ENCODE measurements around the gene SPIB.
A peak's percentile ranks its signal among the peaks of the same experiment; 100 is the strongest.

SPIB gene

GRCh38 chr19:50418176-50419021 is at the start of gene SPIB:
Gene SPIB, plus strand, starts transcription at chr19:50418938. Its CDS starts 25 bp downstream, at chr19:50418963.
- H3K27me3 ChIP-seq (ENCODE audit: insufficient read depth, low read length) = 0 out of 2 replicates have a peak, but pooled peaks cover 6% of the 10 kb centered on the region
- H3K27ac ChIP-seq (ENCODE audit: low read depth, low read length) = no peak within 1 kb of the TSS
- H3K36me3 ChIP-seq (ENCODE audit: insufficient read depth, low read length) = peaks cover 4% of the 10 kb centered on the region; the same call in 1 of the 2 replicates
- H3K4me1 ChIP-seq (ENCODE audit: control insufficient read depth, insufficient read depth, low read length, unreplicated experiment) = no peaks in the 10 kb centered on the region
- H3K79me2 ChIP-seq (ENCODE audit: control insufficient read depth, insufficient read depth, low read length, unreplicated experiment) = no peaks in the 10 kb centered on the region
- H2AFZ ChIP-seq (ENCODE audit: low read length, unreplicated experiment) = no peak within 1 kb of the TSS
- H3K4me3 ChIP-seq (ENCODE audit: low read depth, low read length) = no peak within 1 kb of the TSS

- Histone ChIP-seq H3K4me3 (ENCODE audit: low read depth, low read length) (no peak overlapping the region), H3K27ac (ENCODE audit: low read depth, low read length) (no peak overlapping the region), H2AFZ (ENCODE audit: low read length, unreplicated experiment) (no peak overlapping the region), H3K36me3 (ENCODE audit: insufficient read depth, low read length) (no peaks in the 10 kb centered on the region), H3K4me1 (ENCODE audit: control insufficient read depth, insufficient read depth, low read length, unreplicated experiment) (no peaks in the 10 kb centered on the region), H3K27me3 (ENCODE audit: insufficient read depth, low read length) (no peaks in the 10 kb centered on the region), H3K79me2 (ENCODE audit: control insufficient read depth, insufficient read depth, low read length, unreplicated experiment) (no peaks in the 10 kb centered on the region)
Observed at GRCh38 chr19:50371914-50372475, 46.7 kb upstream of the SPIB start.

GRCh38 chr19:50376166-50377050 is 42.3 kb upstream of the SPIB start, which contains the start of gene NR1H2:
Gene NR1H2, plus strand, starts transcription at chr19:50376457. Its CDS starts 1,149 bp downstream, at chr19:50377606.
- H3K27me3 ChIP-seq (ENCODE audit: insufficient read depth, low read length) = no peaks in the 10 kb centered on the region
- H3K79me2 ChIP-seq (ENCODE audit: control insufficient read depth, insufficient read depth, low read length, unreplicated experiment) = peaks cover 3% of the 10 kb centered on the region
- peak within 1 kb of the TSS; percentile 59 for H2AFZ ChIP-seq (ENCODE audit: low read length, unreplicated experiment)
- peak within 1 kb of the TSS; percentile 91 for H3K4me3 ChIP-seq (ENCODE audit: low read depth, low read length)
- H3K36me3 ChIP-seq (ENCODE audit: insufficient read depth, low read length) = no peaks in the 10 kb centered on the region
- H3K4me1 ChIP-seq (ENCODE audit: control insufficient read depth, insufficient read depth, low read length, unreplicated experiment) = no peaks in the 10 kb centered on the region
- peak within 1 kb of the TSS; percentile 97 for H3K27ac ChIP-seq (ENCODE audit: low read depth, low read length)

GRCh38 chr19:50377051-50377461 is 41.7 kb upstream of the SPIB start:
- H2AFZ ChIP-seq (ENCODE audit: low read length, unreplicated experiment) = no peak overlapping the region

GRCh38 chr19:50377517-50377916 is 41.2 kb upstream of the SPIB start:
- Histone ChIP-seq H3K4me1 (ENCODE audit: control insufficient read depth, insufficient read depth, low read length, unreplicated experiment) (no peaks in the 10 kb centered on the region), H3K4me3 (ENCODE audit: low read depth, low read length) (no peak overlapping the region), H3K79me2 (ENCODE audit: control insufficient read depth, insufficient read depth, low read length, unreplicated experiment) (peaks cover 3% of the 10 kb centered on the region), H3K27me3 (ENCODE audit: insufficient read depth, low read length) (no peaks in the 10 kb centered on the region), H3K27ac (ENCODE audit: low read depth, low read length) (no peak overlapping the region), H2AFZ (ENCODE audit: low read length, unreplicated experiment) (no peak overlapping the region), H3K36me3 (ENCODE audit: insufficient read depth, low read length) (no peaks in the 10 kb centered on the region)

More at GRCh38 chr19:50377051-50377461, 41.7 kb upstream of the SPIB start:
- H3K4me3 ChIP-seq (ENCODE audit: low read depth, low read length) = peak overlapping the region; percentile 43; the same call in 1 of the 2 replicates
- peaks cover 3% of the 10 kb centered on the region for H3K79me2 ChIP-seq (ENCODE audit: control insufficient read depth, insufficient read depth, low read length, unreplicated experiment)
- H3K27me3 ChIP-seq (ENCODE audit: insufficient read depth, low read length) = no peaks in the 10 kb centered on the region
- no peaks in the 10 kb centered on the region for H3K36me3 ChIP-seq (ENCODE audit: insufficient read depth, low read length)
- no peak overlapping the region for H3K27ac ChIP-seq (ENCODE audit: low read depth, low read length)
- H3K4me1 ChIP-seq (ENCODE audit: control insufficient read depth, insufficient read depth, low read length, unreplicated experiment) = no peaks in the 10 kb centered on the region

GRCh38 chr19:50378169-50378862 is 40.4 kb upstream of the SPIB start:
- no peaks in the 10 kb centered on the region for H3K36me3 ChIP-seq (ENCODE audit: insufficient read depth, low read length)
- peaks cover 3% of the 10 kb centered on the region for H3K79me2 ChIP-seq (ENCODE audit: control insufficient read depth, insufficient read depth, low read length, unreplicated experiment)
- no peaks in the 10 kb centered on the region for H3K27me3 ChIP-seq (ENCODE audit: insufficient read depth, low read length)
- no peak overlapping the region for H3K27ac ChIP-seq (ENCODE audit: low read depth, low read length)
- H3K4me1 ChIP-seq (ENCODE audit: control insufficient read depth, insufficient read depth, low read length, unreplicated experiment) = no peaks in the 10 kb centered on the region
- no peak overlapping the region for H3K4me3 ChIP-seq (ENCODE audit: low read depth, low read length)
- no peak overlapping the region for H2AFZ ChIP-seq (ENCODE audit: low read length, unreplicated experiment)

GRCh38 chr19:50378863-50379236 is 39.9 kb upstream of the SPIB start:
- Histone ChIP-seq H3K27me3 (ENCODE audit: insufficient read depth, low read length) (no peaks in the 10 kb centered on the region), H3K79me2 (ENCODE audit: control insufficient read depth, insufficient read depth, low read length, unreplicated experiment) (peaks cover 3% of the 10 kb centered on the region), H3K4me1 (ENCODE audit: control insufficient read depth, insufficient read depth, low read length, unreplicated experiment) (no peaks in the 10 kb centered on the region), H3K4me3 (ENCODE audit: low read depth, low read length) (no peak overlapping the region), H3K36me3 (ENCODE audit: insufficient read depth, low read length) (no peaks in the 10 kb centered on the region), H3K27ac (ENCODE audit: low read depth, low read length) (no peak overlapping the region), H2AFZ (ENCODE audit: low read length, unreplicated experiment) (no peak overlapping the region)

- H3K79me2 ChIP-seq (ENCODE audit: control insufficient read depth, insufficient read depth, low read length, unreplicated experiment) = peaks cover 3% of the 10 kb centered on the region
- no peak overlapping the region for H2AFZ ChIP-seq (ENCODE audit: low read length, unreplicated experiment)
- no peak overlapping the region for H3K4me3 ChIP-seq (ENCODE audit: low read depth, low read length)
- no peak overlapping the region for H3K27ac ChIP-seq (ENCODE audit: low read depth, low read length)
- H3K36me3 ChIP-seq (ENCODE audit: insufficient read depth, low read length) = no peaks in the 10 kb centered on the region
- H3K27me3 ChIP-seq (ENCODE audit: insufficient read depth, low read length) = no peaks in the 10 kb centered on the region
- H3K4me1 ChIP-seq (ENCODE audit: control insufficient read depth, insufficient read depth, low read length, unreplicated experiment) = no peaks in the 10 kb centered on the region
Observed at GRCh38 chr19:50379602-50380001, 39.1 kb upstream of the SPIB start.

GRCh38 chr19:50380137-50380536 is 38.6 kb upstream of the SPIB start:
- no peaks in the 10 kb centered on the region for H3K27me3 ChIP-seq (ENCODE audit: insufficient read depth, low read length)
- no peak overlapping the region for H3K4me3 ChIP-seq (ENCODE audit: low read depth, low read length)
- no peak overlapping the region for H3K27ac ChIP-seq (ENCODE audit: low read depth, low read length)
- H3K79me2 ChIP-seq (ENCODE audit: control insufficient read depth, insufficient read depth, low read length, unreplicated experiment) = peaks cover 5% of the 10 kb centered on the region
- no peaks in the 10 kb centered on the region for H3K36me3 ChIP-seq (ENCODE audit: insufficient read depth, low read length)
- no peaks in the 10 kb centered on the region for H3K4me1 ChIP-seq (ENCODE audit: control insufficient read depth, insufficient read depth, low read length, unreplicated experiment)
- H2AFZ ChIP-seq (ENCODE audit: low read length, unreplicated experiment) = no peak overlapping the region

- Histone ChIP-seq H3K36me3 (ENCODE audit: insufficient read depth, low read length) (no peaks in the 10 kb centered on the region), H2AFZ (ENCODE audit: low read length, unreplicated experiment) (no peak overlapping the region), H3K79me2 (ENCODE audit: control insufficient read depth, insufficient read depth, low read length, unreplicated experiment) (peaks cover 10% of the 10 kb centered on the region), H3K27me3 (ENCODE audit: insufficient read depth, low read length) (no peaks in the 10 kb centered on the region), H3K4me3 (ENCODE audit: low read depth, low read length) (no peak overlapping the region), H3K27ac (ENCODE audit: low read depth, low read length) (no peak overlapping the region), H3K4me1 (ENCODE audit: control insufficient read depth, insufficient read depth, low read length, unreplicated experiment) (no peaks in the 10 kb centered on the region)
Observed at GRCh38 chr19:50380751-50381151, 38.0 kb upstream of the SPIB start.
